Osteocyte (in vitro differentiated cells): ENCODE measurements around the gene FHIT. TPM values are rescaled to one million over a fixed set of nuclear protein-coding genes. Genes with fewer than 3 reads are reported as not detected.

ENCODE experiments used
- DNase-seq: peaks from one replicate; pipeline ENCODE4 v3.0.0; 2021; ENCODE audit warnings: mixed read lengths; ENCODE audit not compliant: unreplicated experiment; ENCODE audit errors: extremely low spot score
- H3K27ac Mint-ChIP-seq: one replicate; pipeline ENCODE4 v1.8.0; 2021; ENCODE audit warnings: mild to moderate bottlenecking, mixed read lengths; ENCODE audit not compliant: unreplicated experiment
- H3K27me3 Mint-ChIP-seq: one replicate; pipeline ENCODE4 v1.8.0; 2021; ENCODE audit warnings: mixed read lengths; ENCODE audit not compliant: unreplicated experiment
- H3K36me3 Mint-ChIP-seq: one replicate; pipeline ENCODE4 v1.8.0; 2021; ENCODE audit warnings: mixed read lengths; ENCODE audit not compliant: unreplicated experiment
- H3K4me1 Mint-ChIP-seq: one replicate; pipeline ENCODE4 v1.8.0; 2021; ENCODE audit warnings: mixed read lengths; ENCODE audit not compliant: unreplicated experiment
- H3K4me3 Mint-ChIP-seq: one replicate; pipeline ENCODE4 v1.8.0; 2021; ENCODE audit warnings: mild to moderate bottlenecking, moderate library complexity, mixed read lengths; ENCODE audit not compliant: unreplicated experiment
- H3K9me3 Mint-ChIP-seq: one replicate; pipeline ENCODE4 v1.8.0; 2021; ENCODE audit warnings: mixed read lengths; ENCODE audit not compliant: unreplicated experiment
- CTCF ChIP-seq: fragments of 200-600 bp; sonication (generic); IDR thresholded peaks from 2 replicates; pipeline ENCODE4 v1.5.0; 2021; ENCODE audit warnings: antibody characterized with exemption, mild to moderate bottlenecking, moderate library complexity
- total RNA-seq: library from RNA; stranded (reverse); gene quantifications from 2 replicates; pipeline ENCODE4 v1.2.1, GENCODE V29; 2021

The FHIT gene
- total RNA-seq, 1 donor from 2014 or later = 2.3 TPM

GRCh38 chr3:60771766-60772165, 479.5 kb downstream of the FHIT start:
- Mint-ChIP-seq H3K36me3 (peaks cover 5% of the 10 kb centered on the region), H3K9me3 (peaks cover 14% of the 10 kb centered on the region), H3K4me3 (no peak overlapping the region), H3K27ac (no peak overlapping the region), H3K4me1 (peaks cover 10% of the 10 kb centered on the region), H3K27me3 (no peaks in the 10 kb centered on the region)
- no peak for TF ChIP-seq CTCF
- DNase-seq = no peak

- Mint-ChIP-seq H3K27me3 (peaks cover 6% of the 10 kb centered on the region), H3K27ac (no peak overlapping the region), H3K4me3 (no peak overlapping the region), H3K9me3 (peaks cover 7% of the 10 kb centered on the region), H3K36me3 (no peaks in the 10 kb centered on the region), H3K4me1 (peaks cover 1% of the 10 kb centered on the region)
- no peak for DNase-seq
- no peak for TF ChIP-seq CTCF
These were observed 480.7 kb downstream of the FHIT start for GRCh38 chr3:60770532-60770931.

GRCh38 chr3:60767536-60767935, 483.7 kb downstream of the FHIT start:
- Mint-ChIP-seq H3K9me3 (no peaks in the 10 kb centered on the region), H3K4me3 (no peak overlapping the region), H3K27ac (no peak overlapping the region), H3K27me3 (peaks cover 12% of the 10 kb centered on the region), H3K36me3 (no peaks in the 10 kb centered on the region), H3K4me1 (peaks cover 1% of the 10 kb centered on the region)
- no peak for TF ChIP-seq CTCF
- DNase-seq = no peak

- no peak overlapping the region for H3K27ac Mint-ChIP-seq
- no peak overlapping the region for H3K4me3 Mint-ChIP-seq
- peaks cover 12% of the 10 kb centered on the region for H3K27me3 Mint-ChIP-seq
- peaks cover 1% of the 10 kb centered on the region for H3K4me1 Mint-ChIP-seq
- no peak for TF ChIP-seq CTCF
- DNase-seq = no peak
- H3K9me3 Mint-ChIP-seq = no peaks in the 10 kb centered on the region
- no peaks in the 10 kb centered on the region for H3K36me3 Mint-ChIP-seq
These were observed 485.5 kb downstream of the FHIT start for GRCh38 chr3:60765776-60766175.

- no peaks in the 10 kb centered on the region for H3K36me3 Mint-ChIP-seq
- peaks cover 1% of the 10 kb centered on the region for H3K4me1 Mint-ChIP-seq
- no peak overlapping the region for H3K4me3 Mint-ChIP-seq
- no peak overlapping the region for H3K27ac Mint-ChIP-seq
- H3K27me3 Mint-ChIP-seq = peaks cover 12% of the 10 kb centered on the region
- no peak for DNase-seq
- no peaks in the 10 kb centered on the region for H3K9me3 Mint-ChIP-seq
- no peak for TF ChIP-seq CTCF
These were observed 486.4 kb downstream of the FHIT start for GRCh38 chr3:60764870-60765269.
